GM18526 (cell line): ENCODE data around the gene TRAF7.

ENCODE experiments used
- POLR2A ChIP-seq: IDR thresholded peaks from 3 replicates; pipeline ENCODE4 v1.6.1; 2011; ENCODE audit not compliant: insufficient read length; ENCODE audit errors: extremely low read depth

TRAF7 gene

GRCh38 chr16:2166263-2167067 lies 10.9 kb downstream of the TRAF7 start:
- no peak for TF ChIP-seq POLR2A

DNA sequence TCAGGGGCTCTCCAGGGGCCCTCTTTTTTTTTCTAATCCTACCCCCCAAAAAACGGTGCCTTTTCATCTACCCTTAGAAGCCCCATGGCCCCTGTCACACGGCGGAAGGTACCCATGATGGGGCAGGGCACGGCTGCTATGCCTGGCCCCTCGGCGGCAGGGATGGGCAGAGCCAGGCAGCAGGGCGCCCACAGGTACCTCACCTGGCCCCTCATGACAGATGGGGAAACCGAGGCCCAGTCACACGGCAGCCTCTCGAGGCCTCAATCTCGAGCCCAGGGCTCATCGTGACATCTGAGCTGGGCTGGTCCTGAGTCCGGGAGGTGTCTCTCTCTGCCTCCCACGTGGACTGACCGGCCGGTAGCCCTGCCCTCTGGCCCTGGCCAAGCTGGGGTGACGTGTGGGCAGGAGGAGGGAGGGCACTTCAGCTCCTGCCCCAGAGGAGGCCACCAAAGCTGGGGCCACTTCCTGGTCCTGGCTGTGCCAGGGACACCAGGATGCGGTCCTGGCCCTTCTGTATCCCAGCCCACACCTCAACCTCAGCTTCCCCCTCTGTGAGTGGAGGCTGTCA lies 11.6 kb downstream of the TRAF7 start:
- TF ChIP-seq POLR2A = no peak

DNA sequence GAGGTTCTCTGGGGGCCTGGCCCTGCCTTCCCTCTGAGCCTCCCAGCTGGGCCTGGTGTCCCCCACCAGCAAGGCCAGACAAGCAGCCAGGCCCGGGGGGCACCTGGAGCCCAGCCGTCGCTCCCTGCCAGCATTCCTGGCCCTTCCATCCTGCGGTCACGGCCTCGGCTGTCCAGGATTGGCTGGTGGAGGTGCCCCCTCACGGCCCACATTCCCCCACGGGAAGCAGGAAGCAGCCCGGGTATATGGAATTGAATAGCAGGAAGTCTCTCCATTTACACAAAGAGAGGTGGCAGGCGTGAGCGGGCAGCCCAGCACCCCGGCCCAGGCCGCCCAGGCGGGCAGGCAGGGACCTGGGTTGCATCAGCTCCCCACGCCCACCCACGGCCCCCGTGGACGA lies 14.5 kb downstream of the TRAF7 start:
- TF ChIP-seq POLR2A = no peak

- TF ChIP-seq POLR2A = no peak
These were observed 15.2 kb downstream of the TRAF7 start for GRCh38 chr16:2170587-2171435.

GRCh38 chr16:2171601-2172178 lies 16.1 kb downstream of the TRAF7 start:
- TF ChIP-seq POLR2A = no peak

DNA sequence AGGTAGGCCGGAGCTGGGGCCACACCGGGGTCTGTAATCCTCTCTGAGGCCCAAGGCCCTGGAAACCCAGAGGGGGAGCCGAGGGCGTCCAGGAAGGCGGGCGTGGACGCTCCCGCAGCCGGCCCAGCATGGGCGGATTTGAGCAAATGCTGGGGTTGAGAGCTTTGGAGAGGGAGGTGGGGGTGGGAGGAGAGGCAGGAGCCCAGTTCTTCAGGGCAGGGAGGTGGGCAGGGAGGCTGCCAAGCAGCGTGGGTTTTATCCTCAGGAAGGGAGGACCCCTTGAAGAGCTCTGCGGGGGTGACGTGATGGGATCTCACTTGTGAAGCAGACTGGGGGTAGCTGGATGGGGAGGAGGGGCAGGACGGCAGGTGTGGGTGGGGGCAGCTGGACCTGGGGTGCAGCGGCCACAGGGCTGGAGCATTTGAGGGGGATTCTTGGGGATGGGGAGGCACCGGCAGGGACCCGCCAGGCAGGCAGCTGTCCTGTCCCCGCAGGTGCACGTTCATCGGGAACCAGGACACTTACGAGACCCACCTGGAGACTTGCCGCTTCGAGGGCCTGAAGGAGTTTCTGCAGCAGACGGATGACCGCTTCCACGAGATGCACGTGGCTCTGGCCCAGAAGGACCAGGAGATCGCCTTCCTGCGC lies 17.2 kb downstream of the TRAF7 start:
- TF ChIP-seq POLR2A = no peak

GRCh38 chr16:2173366-2173765 lies 17.8 kb downstream of the TRAF7 start:
- no peak for TF ChIP-seq POLR2A

GRCh38 chr16:2173916-2174315 lies 18.3 kb downstream of the TRAF7 start:
- no peak for TF ChIP-seq POLR2A

- TF ChIP-seq POLR2A = no peak
These were observed 19.0 kb downstream of the TRAF7 start for GRCh38 chr16:2174396-2175131.

- TF ChIP-seq POLR2A = no peak
These were observed 19.9 kb downstream of the TRAF7 start for GRCh38 chr16:2175454-2175853.

DNA sequence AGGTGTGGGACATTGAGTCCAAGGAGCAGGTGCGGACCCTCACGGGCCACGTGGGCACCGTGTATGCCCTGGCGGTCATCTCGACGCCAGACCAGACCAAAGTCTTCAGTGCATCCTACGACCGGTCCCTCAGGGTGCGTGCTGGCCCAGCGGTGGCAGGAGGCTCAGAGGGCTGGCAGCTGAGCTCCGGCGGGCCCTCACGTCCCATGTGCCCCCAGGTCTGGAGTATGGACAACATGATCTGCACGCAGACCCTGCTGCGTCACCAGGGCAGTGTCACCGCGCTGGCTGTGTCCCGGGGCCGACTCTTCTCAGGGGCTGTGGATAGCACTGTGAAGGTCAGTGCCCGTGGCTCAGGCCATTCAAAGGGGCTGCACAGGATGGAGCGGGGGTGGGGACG lies 20.5 kb downstream of the TRAF7 start:
- no peak for TF ChIP-seq POLR2A

DNA sequence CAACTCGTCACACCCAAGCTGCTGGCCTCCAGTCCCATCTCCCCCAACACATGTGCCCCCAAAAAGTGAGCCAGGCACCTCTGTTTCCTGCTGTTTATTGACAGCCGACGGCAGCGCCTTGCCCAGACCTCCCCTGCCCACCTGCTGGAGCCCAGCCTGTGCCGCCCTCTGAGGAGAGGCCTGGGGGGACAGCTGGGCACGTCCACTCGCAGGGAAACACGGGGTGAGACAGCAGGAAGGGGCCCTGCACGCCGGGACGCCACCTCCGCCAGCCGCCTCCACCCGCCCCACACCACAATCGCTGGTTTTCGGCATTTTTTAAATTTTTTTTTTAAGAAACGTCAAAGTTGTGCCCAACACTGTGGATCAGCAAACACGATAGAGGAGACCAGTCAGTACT lies 21.5 kb downstream of the TRAF7 start:
- no peak for TF ChIP-seq POLR2A

GRCh38 chr16:2177561-2177960 lies 22.0 kb downstream of the TRAF7 start:
- TF ChIP-seq POLR2A = no peak

DNA sequence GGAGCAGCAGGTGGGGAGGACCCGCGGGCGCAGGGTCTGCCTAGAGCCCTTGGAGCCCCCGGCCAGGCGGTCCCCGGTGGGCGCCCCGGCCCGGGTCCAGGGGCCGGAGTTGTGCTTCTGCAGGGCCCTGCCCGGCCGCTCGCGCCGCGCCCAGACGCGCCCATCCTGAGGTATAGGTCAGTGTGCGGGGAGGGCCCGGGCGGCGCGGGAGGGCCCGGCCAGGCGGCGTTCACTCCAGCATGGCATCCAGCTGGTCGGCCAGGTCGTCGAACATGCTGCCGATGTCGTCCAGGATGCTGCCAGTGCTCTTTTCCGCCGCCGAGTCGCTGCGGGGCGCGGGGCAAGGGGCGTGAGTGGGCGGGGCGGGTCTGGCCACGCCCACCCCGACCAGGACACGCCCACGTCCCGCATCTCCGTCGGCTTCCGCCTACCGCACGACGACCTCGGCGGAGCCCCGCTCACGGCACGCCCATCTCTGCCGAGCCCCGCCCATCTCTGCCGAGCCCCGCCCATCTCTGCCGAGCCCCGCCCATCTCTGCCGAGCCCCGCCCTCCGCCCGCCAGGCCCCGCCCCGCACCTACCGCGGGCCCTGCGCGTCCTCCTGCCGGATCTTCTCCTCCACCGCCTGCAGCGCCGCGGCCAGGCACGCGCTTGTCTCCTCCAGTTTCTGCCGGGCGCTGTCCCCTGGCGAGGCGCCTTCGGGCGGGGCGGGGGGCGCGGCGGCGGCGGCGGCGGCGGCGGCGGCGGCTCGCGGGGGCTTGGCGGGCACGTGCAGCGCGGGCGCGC lies 22.9 kb downstream of the TRAF7 start:
- TF ChIP-seq POLR2A = no peak
